ENCODE measurements around the gene DEPDC5.
"Not testable (repeated sequence)": the region's sequence is repeated elsewhere in the genome, so short reads cannot be mapped to it uniquely, and the experiment has no call there.

The DEPDC5 gene

DNA sequence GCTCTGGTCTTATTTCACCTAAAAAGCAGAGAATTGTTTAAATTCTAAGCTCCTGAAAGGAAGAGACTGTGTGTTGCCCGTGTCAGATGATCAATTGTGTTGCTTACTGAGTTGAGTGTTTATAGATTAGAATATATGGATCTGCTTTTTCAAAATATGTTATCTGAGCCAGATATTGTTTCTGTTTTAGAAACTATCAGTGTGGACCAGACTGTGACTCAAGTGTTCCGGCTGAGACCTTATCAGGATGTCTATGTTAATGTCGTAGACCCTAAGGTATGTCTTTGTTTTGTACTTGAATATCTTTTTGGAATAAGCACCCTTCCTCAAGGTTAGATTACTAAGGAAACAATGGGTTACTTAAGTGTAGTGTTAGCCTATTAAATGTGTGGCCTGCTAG is 11.0 kb downstream of the DEPDC5 start:
- TF ChIP-seq, protein P1, sequence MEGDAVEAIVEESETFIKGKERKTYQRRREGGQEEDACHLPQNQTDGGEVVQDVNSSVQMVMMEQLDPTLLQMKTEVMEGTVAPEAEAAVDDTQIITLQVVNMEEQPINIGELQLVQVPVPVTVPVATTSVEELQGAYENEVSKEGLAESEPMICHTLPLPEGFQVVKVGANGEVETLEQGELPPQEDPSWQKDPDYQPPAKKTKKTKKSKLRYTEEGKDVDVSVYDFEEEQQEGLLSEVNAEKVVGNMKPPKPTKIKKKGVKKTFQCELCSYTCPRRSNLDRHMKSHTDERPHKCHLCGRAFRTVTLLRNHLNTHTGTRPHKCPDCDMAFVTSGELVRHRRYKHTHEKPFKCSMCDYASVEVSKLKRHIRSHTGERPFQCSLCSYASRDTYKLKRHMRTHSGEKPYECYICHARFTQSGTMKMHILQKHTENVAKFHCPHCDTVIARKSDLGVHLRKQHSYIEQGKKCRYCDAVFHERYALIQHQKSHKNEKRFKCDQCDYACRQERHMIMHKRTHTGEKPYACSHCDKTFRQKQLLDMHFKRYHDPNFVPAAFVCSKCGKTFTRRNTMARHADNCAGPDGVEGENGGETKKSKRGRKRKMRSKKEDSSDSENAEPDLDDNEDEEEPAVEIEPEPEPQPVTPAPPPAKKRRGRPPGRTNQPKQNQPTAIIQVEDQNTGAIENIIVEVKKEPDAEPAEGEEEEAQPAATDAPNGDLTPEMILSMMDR (IDR thresholded peaks at IDR 0.05; ENCODE audit: low read depth, low read length): no peak
- no peak for DNase-seq (ENCODE audit: extremely low read depth, low read depth)

DNA sequence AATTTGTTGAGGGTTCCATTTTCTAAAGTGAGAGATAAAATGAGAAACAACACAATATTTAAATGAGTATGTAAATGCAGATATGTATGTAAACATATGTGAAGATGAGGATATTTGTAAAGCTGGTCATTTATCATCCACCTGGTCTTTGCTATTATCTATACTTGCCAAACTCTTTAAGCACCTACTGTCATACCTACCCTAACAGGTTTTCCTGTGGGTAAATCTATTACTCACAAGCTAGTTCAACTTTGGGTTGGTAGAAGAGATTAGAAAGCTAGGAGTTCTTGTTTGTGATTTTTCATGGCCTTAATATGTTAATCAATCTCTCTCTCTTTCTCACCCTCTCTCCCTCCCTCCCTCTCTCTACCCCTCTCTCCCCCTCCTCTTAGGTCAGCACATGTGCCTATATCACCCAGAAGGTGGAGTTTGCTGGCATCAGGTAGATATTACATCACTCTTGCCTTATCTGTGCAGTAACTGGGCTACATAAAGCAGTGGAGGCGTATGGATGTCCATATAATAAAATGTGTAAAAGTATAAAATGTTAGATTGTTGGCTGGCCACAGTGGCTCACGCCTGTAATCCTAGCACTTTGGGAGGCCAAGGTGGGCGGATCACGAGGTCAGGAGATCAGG is 14.7 kb downstream of the DEPDC5 start:
- no peak for DNase-seq (ENCODE audit: extremely low read depth, low read depth)

DNA sequence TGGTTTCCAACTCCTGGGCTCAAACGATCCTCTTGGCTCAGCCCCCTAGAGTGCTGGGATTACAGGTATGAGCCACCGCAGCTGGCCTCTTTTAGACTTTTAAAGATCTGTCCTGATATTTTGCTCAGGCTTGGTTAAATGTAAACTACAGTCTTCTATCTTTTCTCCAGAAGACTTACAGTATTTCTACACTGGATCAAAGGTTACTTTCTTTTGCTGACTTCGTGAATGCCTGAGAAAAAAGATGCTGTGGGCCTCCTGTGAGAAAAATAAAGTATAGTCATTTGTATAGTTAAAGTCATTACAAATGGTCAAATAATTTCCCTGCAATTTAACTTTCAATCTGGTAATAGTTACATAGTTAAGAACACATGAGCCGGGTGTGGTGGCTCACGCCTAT is 19.6 kb downstream of the DEPDC5 start:
- DNase-seq (ENCODE audit: extremely low read depth, low read depth): no peak
- TF ChIP-seq, protein P1 (IDR thresholded peaks at IDR 0.05; ENCODE audit: low read depth, low read length): no peak

More for the DNA sequence above, 14.7 kb downstream of the DEPDC5 start:
- TF ChIP-seq, protein P1 (IDR thresholded peaks at IDR 0.05; ENCODE audit: low read depth, low read length): no peak

DNA sequence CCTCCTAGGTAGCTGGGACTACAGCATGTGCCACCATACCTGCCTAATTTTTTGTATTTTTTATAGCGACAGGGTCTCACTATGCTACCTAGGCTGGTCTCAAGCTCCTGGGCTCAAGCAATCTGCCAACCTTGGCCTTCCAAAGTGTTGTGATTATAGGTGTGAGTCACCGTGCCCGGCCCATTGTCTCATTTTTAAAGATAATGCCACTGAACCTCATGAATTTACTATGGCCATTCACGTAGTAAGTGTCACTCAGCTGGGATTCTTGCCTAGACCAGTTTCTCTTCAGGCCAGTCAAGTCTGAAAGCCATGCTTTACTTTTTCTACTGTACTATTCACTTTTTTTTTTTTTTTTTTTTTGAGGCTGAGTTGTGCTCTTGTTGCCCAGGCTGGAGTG is 22.4 kb downstream of the DEPDC5 start:
- no peak for DNase-seq (ENCODE audit: extremely low read depth, low read depth)
- TF ChIP-seq, protein P1 (IDR thresholded peaks at IDR 0.05; ENCODE audit: low read depth, low read length): no peak

DNA sequence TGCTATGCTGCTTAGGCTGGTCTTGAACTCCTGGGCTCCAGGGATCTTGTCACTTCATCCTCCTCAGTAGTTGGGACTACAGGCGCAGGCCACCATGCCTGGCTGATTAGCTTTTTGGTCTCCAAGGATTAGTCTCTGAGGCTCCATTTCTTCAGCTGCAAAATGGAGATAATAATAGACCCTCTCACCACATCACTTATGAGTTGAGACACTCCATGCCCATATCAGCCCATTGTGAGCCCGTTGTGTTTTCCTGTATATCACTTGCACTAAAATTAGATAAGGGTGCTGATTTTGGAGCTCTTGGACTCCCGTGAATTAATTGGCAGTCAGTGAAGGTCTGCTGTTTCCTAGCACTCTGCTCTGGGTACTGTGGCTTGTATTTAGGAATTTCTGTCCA is 36.0 kb downstream of the DEPDC5 start:
- TF ChIP-seq, protein P1 (IDR thresholded peaks at IDR 0.05; ENCODE audit: low read depth, low read length): no peak
- no peak for DNase-seq (ENCODE audit: extremely low read depth, low read depth)

DNA sequence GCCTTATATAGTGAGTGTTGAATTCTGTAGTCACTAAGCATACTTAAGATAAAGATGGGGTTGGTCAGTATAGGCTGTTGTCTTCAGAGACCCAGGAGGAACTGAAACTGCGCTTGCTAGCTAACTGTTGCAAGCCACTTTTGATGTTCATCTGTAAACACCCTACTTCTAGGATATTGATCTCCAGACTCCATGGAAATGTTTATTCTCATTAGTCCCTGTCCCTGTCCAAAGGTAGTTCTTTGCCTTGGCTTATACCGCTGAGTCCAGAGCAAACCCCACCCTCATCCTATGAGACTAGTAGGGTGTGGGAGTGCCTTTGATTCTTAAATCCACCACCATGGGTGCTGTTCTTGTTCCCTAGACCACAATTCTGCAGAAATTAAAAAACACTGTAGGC is 36.4 kb downstream of the DEPDC5 start:
- TF ChIP-seq, protein P1 (IDR thresholded peaks at IDR 0.05; ENCODE audit: low read depth, low read length): no peak
- DNase-seq (ENCODE audit: extremely low read depth, low read depth): no peak

DNA sequence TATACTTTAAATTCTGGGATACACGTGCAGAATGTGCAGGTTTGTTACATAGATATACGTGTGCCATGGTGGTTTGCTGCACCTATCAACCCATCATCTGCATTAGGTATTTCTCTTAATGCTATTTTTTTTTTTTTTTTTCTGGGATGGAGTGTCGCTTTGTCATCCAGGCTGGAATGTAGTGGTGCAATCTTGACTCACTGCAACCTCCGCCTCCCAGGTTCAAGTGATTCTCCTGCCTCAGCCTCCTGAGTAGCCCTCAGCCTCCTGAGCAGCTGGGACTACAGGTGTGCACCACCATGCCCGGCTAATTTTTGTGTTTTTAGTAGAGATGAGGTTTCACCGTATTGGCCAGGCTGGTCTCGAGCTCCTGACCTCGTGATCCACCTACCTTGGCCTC is 45.5 kb downstream of the DEPDC5 start:
- DNase-seq (ENCODE audit: extremely low read depth, low read depth): not testable (repeated sequence)

DNA sequence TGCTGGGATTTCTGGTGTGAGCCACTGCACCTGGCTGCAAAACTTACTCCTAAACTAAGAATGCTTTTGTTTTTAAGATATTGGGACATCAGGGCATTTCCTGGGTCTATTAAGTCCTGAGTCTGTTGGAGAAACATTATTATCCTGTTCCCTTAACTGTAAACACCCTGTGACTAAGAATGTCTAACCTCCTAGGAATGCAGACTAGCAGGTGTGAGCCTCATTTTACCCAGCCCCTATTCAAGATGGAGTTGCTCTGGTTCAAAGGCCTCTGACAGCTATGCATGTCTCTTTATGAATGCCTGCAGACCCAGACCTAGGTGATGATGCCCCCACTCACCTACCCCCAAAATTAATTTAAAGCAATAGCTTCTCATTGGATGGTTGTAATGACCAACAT is 46.2 kb downstream of the DEPDC5 start:
- no peak for DNase-seq (ENCODE audit: extremely low read depth, low read depth)
- TF ChIP-seq, protein P1 (IDR thresholded peaks at IDR 0.05; ENCODE audit: low read depth, low read length): no peak

DNA sequence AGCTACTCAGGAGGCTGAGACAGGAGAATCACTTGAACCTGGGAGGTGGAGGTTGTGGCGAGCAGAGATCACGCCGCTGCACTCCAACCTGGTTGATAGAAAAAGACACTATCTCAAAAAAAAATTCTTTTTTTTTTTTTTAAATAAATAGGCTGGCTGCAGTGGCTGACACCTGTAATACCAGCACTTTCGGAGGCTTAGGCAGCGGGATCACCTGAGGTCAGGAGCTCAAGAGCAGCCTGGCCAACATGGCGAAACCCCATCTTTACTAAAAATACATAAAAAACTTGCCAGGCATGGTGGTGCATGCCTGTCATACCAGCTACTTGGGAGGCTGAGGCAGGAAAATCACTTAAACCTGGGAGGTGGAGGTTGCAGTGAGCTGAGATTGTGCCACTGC is 47.0 kb downstream of the DEPDC5 start:
- DNase-seq (ENCODE audit: extremely low read depth, low read depth): not testable (repeated sequence)
